Keratinocyte (primary cell): ENCODE measurements around the gene KLHL2. TPM values are rescaled to one million over a fixed set of nuclear protein-coding genes. Genes with fewer than 3 reads are reported as not detected.

ENCODE experiments used
- DNase-seq: peaks from one replicate; pipeline ENCODE4 v3.0.0-alpha.2; 2011; ENCODE audit warnings: low read depth, missing footprints, low spot score
- FAIRE-seq: peaks from 2 replicates; lab custom pipeline; 2011; peaks lifted over from hg19 to GRCh38; lab: Jason Lieb, UNC
- H2AFZ ChIP-seq: 2 replicates; pipeline ENCODE4 v1.6.0; 2012; ENCODE audit warnings: low read length, control low read depth, inconsistent platforms; ENCODE audit not compliant: control insufficient read depth
- H3K27ac ChIP-seq: 2 replicates; pipeline ENCODE4 v1.5.1; 2011; ENCODE audit warnings: low read length; ENCODE audit not compliant: control insufficient read depth, insufficient read depth
- H3K27me3 ChIP-seq: 3 replicates; pipeline ENCODE4 v1.6.0; 2011; ENCODE audit warnings: low read length; ENCODE audit not compliant: control insufficient read depth, insufficient read depth; ENCODE audit errors: extremely low read depth
- H3K36me3 ChIP-seq, 2 experiments: 2 replicates in 1 of 2; 3 replicates in 1 of 2; pipeline ENCODE4 v1.5.1; 2011; ENCODE audit warnings: low read length in 2 of 2, mild to moderate bottlenecking in 1 of 2; ENCODE audit not compliant: control insufficient read depth in 2 of 2, insufficient read depth in 2 of 2; ENCODE audit errors: extremely low read depth in 1 of 2
- H3K4me1 ChIP-seq: 3 replicates; pipeline ENCODE4 v1.5.1; 2011; ENCODE audit warnings: low read length; ENCODE audit not compliant: control insufficient read depth, insufficient read depth; ENCODE audit errors: extremely low read depth
- H3K4me2 ChIP-seq: 3 replicates; pipeline ENCODE4 v1.6.0; 2011; ENCODE audit warnings: low read depth, low read length; ENCODE audit not compliant: control insufficient read depth, insufficient read depth; ENCODE audit errors: extremely low read depth
- H3K4me3 ChIP-seq, 3 experiments: fragments of 200-600 bp in 1 of 3; sonication (generic) in 1 of 3; 2 replicates in 2 of 3; 3 replicates in 1 of 3; pipeline ENCODE4 v1.5.1; 2011 to 2016; ENCODE audit warnings: low read length in 3 of 3, mild to moderate bottlenecking in 3 of 3, control low read depth in 2 of 3, inconsistent platforms in 1 of 3, low read depth in 1 of 3, mixed read lengths in 1 of 3, mixed run types in 1 of 3, moderate library complexity in 1 of 3; ENCODE audit not compliant: control insufficient read depth in 2 of 3, insufficient read depth in 2 of 3; ENCODE audit errors: extremely low read depth in 1 of 3
- H3K79me2 ChIP-seq: 2 replicates; pipeline ENCODE4 v1.6.0; 2012; ENCODE audit warnings: low read length; ENCODE audit not compliant: control insufficient read depth, insufficient read depth
- H3K9ac ChIP-seq: 3 replicates; pipeline ENCODE4 v1.6.0; 2011; ENCODE audit warnings: low read length; ENCODE audit not compliant: control insufficient read depth, insufficient read depth; ENCODE audit errors: extremely low read depth
- H3K9me1 ChIP-seq: 3 replicates; pipeline ENCODE4 v1.6.0; 2011; ENCODE audit warnings: low read length; ENCODE audit not compliant: control insufficient read depth, insufficient read depth; ENCODE audit errors: extremely low read depth
- H3K9me3 ChIP-seq: 2 replicates; pipeline ENCODE4 v1.5.1; 2012; ENCODE audit warnings: low read depth, low read length; ENCODE audit not compliant: control insufficient read depth
- H4K20me1 ChIP-seq: 3 replicates; pipeline ENCODE4 v1.6.0; 2011; ENCODE audit warnings: low read length; ENCODE audit not compliant: control insufficient read depth, insufficient read depth; ENCODE audit errors: extremely low read depth
- EZH2 ChIP-seq: IDR thresholded peaks from one replicate; pipeline ENCODE4 v1.6.1; 2012; ENCODE audit warnings: inconsistent platforms, mild to moderate bottlenecking, low read length, moderate library complexity
- dilution Hi-C: fragments of 300-500 bp; cut with MboI; formaldehyde crosslinking; loops from one replicate; pipeline ENCODE4 v1.7.0; 2020; ENCODE audit warnings: low sequenced_read_pairs; ENCODE audit not compliant: extremely low pct_ligation_motif_present
- polyA plus RNA-seq, 5 experiments: library from polyadenylated mRNA; depleted of rRNA in 3 of 5; stranded (reverse) in 3 of 5; stranded (forward) in 1 of 5; unstranded in 1 of 5; fragments of >200 nt; gene quantifications; 1 replicate in 1 of 5; 2 replicates in 3 of 5; 3 replicates in 1 of 5; pipeline versions ENCODE4 v1.2.1 to v1.2.3, GENCODE V29; 2011 to 2012; ENCODE audit warnings: missing spikeins in 2 of 5, low read depth in 1 of 5, low replicate concordance in 1 of 5
- TF ChIP-seq, protein P1 (sequence below), 3 experiments: IDR thresholded peaks in 1 of 3; conservative IDR thresholded peaks in 1 of 3; optimal IDR thresholded peaks in 1 of 3; 2 replicates in 2 of 3; 3 replicates in 1 of 3; pipeline versions ENCODE3 to v1.5.1; 2011; ENCODE audit warnings: low read length in 3 of 3, mild to moderate bottlenecking in 3 of 3, moderate library complexity in 2 of 3, control low read depth in 1 of 3, inconsistent platforms in 1 of 3; ENCODE audit not compliant: insufficient read depth in 2 of 3; ENCODE audit errors: extremely low read depth in 1 of 3

Gene KLHL2
- polyA plus RNA-seq, 1 donor (not counting 4 experiments of a cell fraction or from before 2014, with no cell fraction given) = 18.5 TPM

DNA sequence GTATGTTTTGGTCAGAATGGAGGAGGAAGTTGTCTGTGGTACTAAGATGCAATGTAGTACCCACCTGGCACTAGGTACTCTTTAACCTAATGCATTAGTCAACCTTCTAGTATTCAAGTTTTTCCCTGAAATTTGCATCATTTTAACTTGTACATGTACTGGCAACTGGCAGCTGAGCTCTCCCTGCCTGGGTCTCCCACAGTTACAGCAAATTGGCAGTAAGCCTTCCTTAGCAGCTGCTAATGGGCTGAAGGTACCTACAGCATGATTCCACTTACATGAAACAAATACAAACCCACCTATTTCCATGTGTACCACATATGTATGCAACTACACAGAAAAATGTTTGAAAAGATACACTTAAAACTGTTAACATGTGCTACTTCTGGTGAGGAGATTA, 8.1 kb upstream of the KLHL2 start:
- TF ChIP-seq EZH2 = no peak
- H3K27ac ChIP-seq = peak overlapping the region; percentile 15
- H4K20me1 ChIP-seq = no peaks in the 10 kb centered on the region
- no peak overlapping the region for H2AFZ ChIP-seq
- peak overlapping the region; percentile 70 for H3K4me2 ChIP-seq
- dilution Hi-C loops = no loop called here
- H3K79me2 ChIP-seq = no peaks in the 10 kb centered on the region
- DNase-seq (no peak), FAIRE-seq (peak; percentile 90)
- no peaks in the 10 kb centered on the region for H3K9me1 ChIP-seq
- H3K27me3 ChIP-seq = no peaks in the 10 kb centered on the region
- no peaks in the 10 kb centered on the region for H3K36me3 ChIP-seq
- H3K4me3 ChIP-seq = peak overlapping the region in 2 of 3 experiments; percentile 12 to 31
- H3K9me3 ChIP-seq = no peaks in the 10 kb centered on the region
- H3K4me1 ChIP-seq = peaks cover 31% of the 10 kb centered on the region
- no peak overlapping the region for H3K9ac ChIP-seq

DNA sequence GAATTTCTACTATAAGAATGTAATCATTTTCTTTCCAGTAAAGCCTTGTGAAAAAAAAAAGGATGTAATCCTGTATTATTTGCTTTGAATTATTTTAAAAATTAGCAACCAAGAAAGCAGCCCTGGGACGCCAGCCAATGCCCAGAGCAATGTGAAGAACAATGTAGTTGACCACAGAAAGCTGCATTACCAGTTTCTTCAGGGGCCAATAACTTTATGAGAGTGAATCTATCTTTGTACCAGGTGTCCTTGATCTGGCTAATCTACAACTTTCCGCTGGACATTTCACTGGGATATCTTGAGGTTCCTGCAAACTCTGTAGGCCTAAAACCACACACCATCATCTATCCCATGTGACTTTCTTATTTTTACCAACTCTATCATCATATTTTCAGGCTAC, 7.6 kb upstream of the KLHL2 start:
- Histone ChIP-seq H3K27ac (peak overlapping the region; percentile 15), H3K4me2 (peak overlapping the region; percentile 70), H4K20me1 (no peaks in the 10 kb centered on the region), H3K36me3 (no peaks in the 10 kb centered on the region), H3K79me2 (no peaks in the 10 kb centered on the region), H2AFZ (no peak overlapping the region), H3K9me3 (no peaks in the 10 kb centered on the region), H3K9ac (no peak overlapping the region), H3K27me3 (no peaks in the 10 kb centered on the region), H3K4me1 (peaks cover 35% of the 10 kb centered on the region), H3K4me3 (peak overlapping the region in 1 of 3 experiments; percentile 31), H3K9me1 (no peaks in the 10 kb centered on the region)
- no peak for DNase-seq
- TF ChIP-seq EZH2 = no peak
- TF ChIP-seq, protein P1, sequence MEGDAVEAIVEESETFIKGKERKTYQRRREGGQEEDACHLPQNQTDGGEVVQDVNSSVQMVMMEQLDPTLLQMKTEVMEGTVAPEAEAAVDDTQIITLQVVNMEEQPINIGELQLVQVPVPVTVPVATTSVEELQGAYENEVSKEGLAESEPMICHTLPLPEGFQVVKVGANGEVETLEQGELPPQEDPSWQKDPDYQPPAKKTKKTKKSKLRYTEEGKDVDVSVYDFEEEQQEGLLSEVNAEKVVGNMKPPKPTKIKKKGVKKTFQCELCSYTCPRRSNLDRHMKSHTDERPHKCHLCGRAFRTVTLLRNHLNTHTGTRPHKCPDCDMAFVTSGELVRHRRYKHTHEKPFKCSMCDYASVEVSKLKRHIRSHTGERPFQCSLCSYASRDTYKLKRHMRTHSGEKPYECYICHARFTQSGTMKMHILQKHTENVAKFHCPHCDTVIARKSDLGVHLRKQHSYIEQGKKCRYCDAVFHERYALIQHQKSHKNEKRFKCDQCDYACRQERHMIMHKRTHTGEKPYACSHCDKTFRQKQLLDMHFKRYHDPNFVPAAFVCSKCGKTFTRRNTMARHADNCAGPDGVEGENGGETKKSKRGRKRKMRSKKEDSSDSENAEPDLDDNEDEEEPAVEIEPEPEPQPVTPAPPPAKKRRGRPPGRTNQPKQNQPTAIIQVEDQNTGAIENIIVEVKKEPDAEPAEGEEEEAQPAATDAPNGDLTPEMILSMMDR (optimal IDR thresholded peaks at IDR 0.05 in 1 of 3, IDR thresholded peaks at IDR 0.05 in 1 of 3, conservative IDR thresholded peaks at IDR 0.05 in 1 of 3; ENCODE audit: extremely low read depth in 1 of 3, insufficient read depth in 2 of 3, low read length in 3 of 3) = no peak
- dilution Hi-C loops = no loop called here
- FAIRE-seq = peak; percentile 97

DNA sequence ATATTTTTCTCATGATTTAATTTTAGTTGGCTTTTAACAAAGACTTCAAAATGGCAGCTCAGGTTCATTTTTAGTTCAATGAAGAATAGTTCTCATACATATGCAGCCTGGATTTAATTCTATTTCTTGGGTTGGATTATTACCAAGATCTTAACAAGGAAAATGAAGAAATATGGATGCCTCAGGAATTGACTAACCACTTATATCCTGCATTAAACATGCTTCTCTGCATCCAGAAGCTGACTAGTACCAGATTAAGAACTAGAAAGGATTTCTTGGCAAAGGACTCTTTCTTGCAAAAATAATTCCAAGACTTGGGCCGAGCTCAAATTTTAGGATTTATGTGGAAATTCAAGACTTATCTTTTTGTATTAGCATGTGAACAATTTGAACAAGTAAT, 5.6 kb upstream of the KLHL2 start:
- H4K20me1 ChIP-seq = no peaks in the 10 kb centered on the region
- H3K9me3 ChIP-seq = no peaks in the 10 kb centered on the region
- no peak overlapping the region for H3K9ac ChIP-seq
- no peak overlapping the region for H3K4me3 ChIP-seq
- no peak overlapping the region for H3K27ac ChIP-seq
- H3K36me3 ChIP-seq = no peaks in the 10 kb centered on the region
- no peak for DNase-seq
- H3K4me1 ChIP-seq = peaks cover 46% of the 10 kb centered on the region
- no peaks in the 10 kb centered on the region for H3K27me3 ChIP-seq
- no peak overlapping the region for H3K4me2 ChIP-seq
- dilution Hi-C loops = no loop called here
- H3K79me2 ChIP-seq = no peaks in the 10 kb centered on the region
- no peaks in the 10 kb centered on the region for H3K9me1 ChIP-seq
- no peak for TF ChIP-seq EZH2
- TF ChIP-seq, protein P1 (optimal IDR thresholded peaks at IDR 0.05 in 1 of 3, IDR thresholded peaks at IDR 0.05 in 1 of 3, conservative IDR thresholded peaks at IDR 0.05 in 1 of 3; ENCODE audit: extremely low read depth in 1 of 3, insufficient read depth in 2 of 3, low read length in 3 of 3) = no peak
- FAIRE-seq = no peak
- H2AFZ ChIP-seq = no peak overlapping the region
